HCT116 (cell line): ENCODE data around the gene ZBTB24. TPM values are rescaled to one million over a fixed set of nuclear protein-coding genes. Genes with fewer than 3 reads are reported as not detected.

ENCODE experiments used
- ATAC-seq: fragments of 200-7000 bp; cut with Tn5 transposase; 2 replicates; pipeline ENCODE4 v1.9.1; 2020; ENCODE audit warnings: mild to moderate bottlenecking, moderate library complexity
- BruUV-seq: library from RNA; stranded (reverse); fragments of 400-500 nt; replicated peaks from 2 replicates; lab custom pipeline; 2021; lab: Mats Ljungman, UMichigan
- CTCF ChIA-PET: fragments of 300-600 bp; sonication (Branson Sonifier 250); formaldehyde crosslinking; loops from one replicate; lab custom pipeline; 2021; ENCODE audit warnings: antibody characterized with exemption; lab: Charles Lee
- POLR2A ChIA-PET: fragments of 300-600, 350-600 bp; sonication (Branson Sonifier 250); formaldehyde crosslinking; loops from one replicate; lab custom pipeline; 2021; ENCODE audit warnings: antibody characterized with exemption; lab: Charles Lee
- RAD21 ChIA-PET, 2 experiments: fragments of 300-600 bp; sonication (Branson Sonifier 250); formaldehyde crosslinking; loops; one replicate each; lab custom pipeline; 2023; ENCODE audit warnings: low total read pairs in 2 of 2; ENCODE audit not compliant: uncharacterized antibody in 2 of 2, unreplicated experiment in 2 of 2, low non-redundant PET in 1 of 2; lab: Charles Lee
- DNase-seq: peaks from one replicate; pipeline ENCODE4 v3.0.0-alpha.2; 2010; ENCODE audit warnings: low read depth, low spot score
- H2AFZ ChIP-seq: fragments of 200-600 bp; shearing (Covaris generic), sonication (generic); 2 replicates; pipeline ENCODE4 v1.6.1; 2017; ENCODE audit warnings: low read depth, mixed run types, mixed read lengths, antibody characterized with exemption, low read length; ENCODE audit not compliant: poor library complexity, severe bottlenecking
- H3K27ac ChIP-seq: 2 replicates; pipeline ENCODE4 v1.5.1; 2012; ENCODE audit warnings: low read depth, low read length
- H3K27me3 ChIP-seq: fragments of 200-600 bp; sonication (generic); 2 replicates; pipeline ENCODE4 v1.6.1; 2016; ENCODE audit warnings: mixed run types, low read length, mixed read lengths; ENCODE audit not compliant: insufficient read depth
- H3K36me3 ChIP-seq, 2 experiments: fragments of 200-500 bp in 1 of 2; fragments of 200-600 bp in 1 of 2; sonication (Bioruptor generic) in 1 of 2; sonication (generic) in 1 of 2; 2 replicates each; pipeline versions ENCODE4 v1.5.1 to v1.6.1; 2014 to 2016; ENCODE audit warnings: low read length in 2 of 2, inconsistent platforms in 1 of 2, mixed read lengths in 1 of 2, mixed run types in 1 of 2; ENCODE audit not compliant: insufficient read depth in 2 of 2, control insufficient read depth in 1 of 2
- H3K4me1 ChIP-seq, 2 experiments: fragments of 200-600 bp in 1 of 2; sonication (generic) in 1 of 2; 2 replicates each; pipeline versions ENCODE4 v1.5.1 to v1.6.1; 2012 to 2017; ENCODE audit warnings: low read length in 2 of 2, inconsistent platforms in 1 of 2, mild to moderate bottlenecking in 1 of 2, mixed read lengths in 1 of 2, mixed run types in 1 of 2, moderate library complexity in 1 of 2; ENCODE audit not compliant: insufficient read depth in 2 of 2, control insufficient read depth in 1 of 2
- H3K4me2 ChIP-seq: fragments of 200-600 bp; sonication (generic); 2 replicates; pipeline ENCODE4 v1.6.1; 2017; ENCODE audit warnings: mixed run types, low read length, mixed read lengths
- H3K4me3 ChIP-seq, 2 experiments: fragments of 200-600 bp in 1 of 2; sonication (generic) in 1 of 2; replicated peaks in 1 of 2; 2 replicates each; pipeline ENCODE4 v1.5.1; 2011 to 2016; ENCODE audit warnings: low read length in 2 of 2, control low read depth in 1 of 2, low read depth in 1 of 2, mild to moderate bottlenecking in 1 of 2, mixed read lengths in 1 of 2, mixed run types in 1 of 2
- H3K79me2 ChIP-seq: fragments of 200-600 bp; sonication (generic); 2 replicates; pipeline ENCODE4 v1.6.1; 2017; ENCODE audit warnings: mild to moderate bottlenecking, mixed run types, low read length, moderate library complexity, mixed read lengths; ENCODE audit not compliant: insufficient read depth
- H3K9ac ChIP-seq: fragments of 200-600 bp; sonication (generic); 2 replicates; pipeline ENCODE4 v1.6.1; 2016; ENCODE audit warnings: low read length, mixed read lengths
- H3K9me2 ChIP-seq: fragments of 200-600 bp; sonication (generic), shearing (Covaris generic); 2 replicates; pipeline ENCODE4 v1.6.1; 2017; ENCODE audit warnings: mixed run types, mild to moderate bottlenecking, moderate library complexity; ENCODE audit not compliant: insufficient read depth
- H3K9me3 ChIP-seq, 2 experiments: fragments of 200-500 bp in 1 of 2; fragments of 200-600 bp in 1 of 2; sonication (Bioruptor generic) in 1 of 2; sonication (generic) in 1 of 2; 2 replicates each; pipeline ENCODE4 v1.6.1; 2014 to 2017; ENCODE audit warnings: low read length in 2 of 2, mixed read lengths in 2 of 2, inconsistent platforms in 1 of 2, low read depth in 1 of 2, mild to moderate bottlenecking in 1 of 2, mixed run types in 1 of 2, moderate library complexity in 1 of 2; ENCODE audit not compliant: control insufficient read depth in 1 of 2, insufficient read depth in 1 of 2
- H4K20me1 ChIP-seq: fragments of 200-600 bp; sonication (generic), shearing (Covaris generic); 2 replicates; pipeline ENCODE4 v1.6.1; 2017; ENCODE audit warnings: mixed run types, mild to moderate bottlenecking, moderate library complexity; ENCODE audit not compliant: insufficient read depth
- ELF1 ChIP-seq: IDR thresholded peaks from 2 replicates; pipeline ENCODE4 v1.6.1; 2012; ENCODE audit warnings: low read depth, borderline replicate concordance
- POLR2AphosphoS5 ChIP-seq: IDR thresholded peaks from 2 replicates; pipeline ENCODE4 v1.6.1; 2011; ENCODE audit warnings: mild to moderate bottlenecking, low read depth, low read length, moderate library complexity
- intact Hi-C: fragments of 100-400 bp; cut with micrococcal nuclease; formaldehyde crosslinking; loops from 2 replicates; pipeline ENCODE4 v1.10.0; 2022
- total RNA-seq: library from RNA; stranded (reverse); gene quantifications from one replicate; pipeline ENCODE4 v1.2.1, GENCODE V29; 2021; ENCODE audit not compliant: unreplicated experiment
- TF ChIP-seq, protein P1 (sequence below), 3 experiments: fragments of 200-600 bp in 1 of 3; sonication (generic) in 1 of 3; IDR thresholded peaks in 2 of 3; conservative IDR thresholded peaks in 1 of 3; 2 replicates each; pipeline ENCODE4 v1.5.1; 2012 to 2017; ENCODE audit warnings: low read depth in 2 of 3, low read length in 2 of 3, antibody characterized with exemption in 1 of 3, borderline replicate concordance in 1 of 3, control low read depth in 1 of 3, mild to moderate bottlenecking in 1 of 3, mixed read lengths in 1 of 3, mixed run types in 1 of 3, moderate library complexity in 1 of 3; ENCODE audit not compliant: insufficient read depth in 1 of 3

Gene ZBTB24
- total RNA-seq, 1 experiment from 2014 or later, result 11.3 TPM

DNA sequence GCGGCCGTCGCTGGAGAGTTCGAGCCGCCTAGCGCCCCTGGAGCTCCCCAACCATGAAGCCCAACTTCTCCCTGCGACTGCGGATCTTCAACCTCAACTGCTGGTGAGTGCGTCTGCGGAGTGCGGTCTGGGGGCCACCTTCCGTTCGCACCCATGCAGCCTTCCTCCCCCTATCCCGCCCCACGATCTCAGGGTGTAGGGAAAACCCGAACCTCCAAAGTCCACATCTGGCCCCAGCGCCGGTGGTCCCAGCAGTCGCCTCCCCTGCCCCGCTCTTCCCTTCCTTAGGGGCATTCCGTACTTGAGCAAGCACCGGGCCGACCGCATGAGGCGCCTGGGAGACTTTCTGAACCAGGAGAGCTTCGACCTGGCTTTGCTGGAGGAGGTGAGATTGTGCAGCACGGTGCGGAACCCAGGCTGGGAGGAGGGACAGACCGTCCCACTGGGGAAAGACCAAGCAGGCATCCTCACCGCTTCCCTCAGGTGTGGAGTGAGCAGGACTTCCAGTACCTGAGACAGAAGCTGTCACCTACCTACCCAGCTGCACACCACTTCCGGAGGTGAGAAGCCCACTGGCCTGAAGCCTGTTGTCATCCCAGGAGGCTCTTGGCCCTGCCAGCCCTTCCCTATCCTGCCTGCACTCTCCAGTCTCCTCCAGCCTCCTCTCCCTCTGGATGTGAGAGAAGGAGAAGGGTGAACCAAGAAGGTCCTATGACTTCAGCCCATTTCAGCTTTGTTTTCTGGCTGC lies 41.8 kb downstream of the ZBTB24 start:
- Histone ChIP-seq H3K79me2 (peaks cover 14% of the 10 kb centered on the region), H2AFZ (no peak overlapping the region), H3K9me2 (no peaks in the 10 kb centered on the region), H3K4me1 (peaks cover 9 to 21% of the 10 kb centered on the region in 2 experiments), H3K4me3 (peak overlapping the region; percentile 87 to 90), H3K36me3 (peaks cover 0 to 6% of the 10 kb centered on the region in 2 experiments; a peak in 2 of 4 replicates), H3K27ac (peak overlapping the region; percentile 80), H3K4me2 (peak overlapping the region; percentile 87)
- intact Hi-C loops, result loop anchor here (5.0 kb wide), 1 partner anchor 254 kb away; no protein-coding TSS in a partner anchor
- no peak for DNase-seq
- ChIA-PET CTCF (interaction anchor here (1.6 to 2.2 kb wide), 3 partner anchors 12 to 254 kb away, joined by 3 to 13 read pairs (median 4); no protein-coding TSS in a partner anchor), RAD21 (no interaction called here), POLR2A (interaction anchor here (1.0 to 1.6 kb wide), 2 partner anchors 12 to 14 kb away, joined by 5 read pairs; partner anchors contain the start of gene MICAL1)
- TF ChIP-seq POLR2AphosphoS5, result no peak
- no peak for TF ChIP-seq ELF1
- TF ChIP-seq, protein P1, sequence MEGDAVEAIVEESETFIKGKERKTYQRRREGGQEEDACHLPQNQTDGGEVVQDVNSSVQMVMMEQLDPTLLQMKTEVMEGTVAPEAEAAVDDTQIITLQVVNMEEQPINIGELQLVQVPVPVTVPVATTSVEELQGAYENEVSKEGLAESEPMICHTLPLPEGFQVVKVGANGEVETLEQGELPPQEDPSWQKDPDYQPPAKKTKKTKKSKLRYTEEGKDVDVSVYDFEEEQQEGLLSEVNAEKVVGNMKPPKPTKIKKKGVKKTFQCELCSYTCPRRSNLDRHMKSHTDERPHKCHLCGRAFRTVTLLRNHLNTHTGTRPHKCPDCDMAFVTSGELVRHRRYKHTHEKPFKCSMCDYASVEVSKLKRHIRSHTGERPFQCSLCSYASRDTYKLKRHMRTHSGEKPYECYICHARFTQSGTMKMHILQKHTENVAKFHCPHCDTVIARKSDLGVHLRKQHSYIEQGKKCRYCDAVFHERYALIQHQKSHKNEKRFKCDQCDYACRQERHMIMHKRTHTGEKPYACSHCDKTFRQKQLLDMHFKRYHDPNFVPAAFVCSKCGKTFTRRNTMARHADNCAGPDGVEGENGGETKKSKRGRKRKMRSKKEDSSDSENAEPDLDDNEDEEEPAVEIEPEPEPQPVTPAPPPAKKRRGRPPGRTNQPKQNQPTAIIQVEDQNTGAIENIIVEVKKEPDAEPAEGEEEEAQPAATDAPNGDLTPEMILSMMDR (IDR thresholded peaks at IDR 0.05 in 2 of 3, conservative IDR thresholded peaks at IDR 0.05 in 1 of 3; ENCODE audit: borderline replicate concordance in 1 of 3, insufficient read depth in 1 of 3, low read depth in 2 of 3, low read length in 2 of 3), result peak in 2 of 3 experiments; percentile 27 to 30; a peak in 3 of 6 replicates
- TF ChIP-seq, all 23 proteins: peak for 1
- BruUV-seq, result no TSS peak
- no peaks in the 10 kb centered on the region for H3K9me3 ChIP-seq
- H3K27me3 ChIP-seq, result no peaks in the 10 kb centered on the region
- H4K20me1 ChIP-seq, result no peaks in the 10 kb centered on the region
- ATAC-seq, result peak; percentile 62
- H3K9ac ChIP-seq, result peak overlapping the region; percentile 97
